Mesenteric fat pad (tissue), 1 donor: Measurements from ENCODE around the gene IFI44L. TPM values are rescaled to one million over a fixed set of nuclear protein-coding genes. Genes with fewer than 3 reads are reported as not detected.

Source experiments
- DNase-seq: peaks from one replicate; pipeline ENCODE4 v3.0.0-alpha.2; 2020; ENCODE audit warnings: low spot score
- long read RNA-seq: library from polyadenylated mRNA; unstranded; transcript quantifications from one replicate; pipeline ENCODE4 v2.0.0, GENCODE V29; 2020
- total RNA-seq: library from RNA; stranded (reverse); fragmentation: NEBNext Ultra II Directional; extraction: Animal tissue kit (Norgen Biotek cat#: 25700); gene quantifications from one replicate; pipeline ENCODE4 v1.2.1, GENCODE V29; 2021
- donor health status: DM: yes; HTN: yes; CAD: no.

Gene IFI44L
- total RNA-seq, result 25.6 TPM
- long read RNA-seq, full-length matches to known transcripts, result 23 of 57 reads
- long read RNA-seq, partial matches to known transcripts, result 4 of 57 reads
- long read RNA-seq, other reads (novel, unspliced or antisense), result 30 of 57 reads

GRCh38 chr1:78619803-78620579, at the start of gene IFI44L:
TSS of gene IFI44L (plus strand) at chr1:78620448. CDS start at chr1:78627916, 7,468 bp downstream.
- no peak for DNase-seq

GRCh38 chr1:78570539-78570938, 49.7 kb upstream of the IFI44L start:
- no peak for DNase-seq

- no peak for DNase-seq
Observed at GRCh38 chr1:78577257-78578100, 42.8 kb upstream of the IFI44L start.

GRCh38 chr1:78586572-78586971, 33.7 kb upstream of the IFI44L start:
- DNase-seq, result no peak

- no peak for DNase-seq
Observed at GRCh38 chr1:78587211-78587610, 33.0 kb upstream of the IFI44L start.

GRCh38 chr1:78591971-78592370, 28.3 kb upstream of the IFI44L start:
- no peak for DNase-seq

- no peak for DNase-seq
Observed at GRCh38 chr1:78599294-78599693, 21.0 kb upstream of the IFI44L start.

GRCh38 chr1:78601068-78601467, 19.2 kb upstream of the IFI44L start:
- DNase-seq, result no peak

- DNase-seq, result no peak
Observed at GRCh38 chr1:78603206-78603605, 17.0 kb upstream of the IFI44L start.

GRCh38 chr1:78604643-78605042, 15.6 kb upstream of the IFI44L start:
- DNase-seq, result no peak

- no peak for DNase-seq
Observed at GRCh38 chr1:78606274-78606673, 14.0 kb upstream of the IFI44L start.

GRCh38 chr1:78607334-78607927, 12.8 kb upstream of the IFI44L start:
- DNase-seq, result no peak

GRCh38 chr1:78607944-78608343, 12.3 kb upstream of the IFI44L start:
- DNase-seq, result no peak

- DNase-seq, result no peak
Observed at GRCh38 chr1:78617615-78618026, 2.6 kb upstream of the IFI44L start.

GRCh38 chr1:78619032-78619431, 1.2 kb upstream of the IFI44L start:
- no peak for DNase-seq

GRCh38 chr1:78619446-78619802, 824 bp upstream of the IFI44L start:
- no peak for DNase-seq

- no peak for DNase-seq
Observed at GRCh38 chr1:78620666-78621065, 418 bp downstream of the IFI44L start.

GRCh38 chr1:78622548-78622947, 2.3 kb downstream of the IFI44L start:
- DNase-seq, result no peak

- DNase-seq, result no peak
Observed at GRCh38 chr1:78624035-78624434, 3.8 kb downstream of the IFI44L start.

GRCh38 chr1:78627321-78627720, 7.1 kb downstream of the IFI44L start:
- no peak for DNase-seq

- DNase-seq, result no peak
Observed at GRCh38 chr1:78630600-78630999, 10.4 kb downstream of the IFI44L start.

- DNase-seq, result no peak
Observed at GRCh38 chr1:78633209-78633608, 13.0 kb downstream of the IFI44L start.
